Progenitor cell of endocrine pancreas (in vitro differentiated cells): ENCODE data around the gene SKIC8. TPM values are rescaled to one million over a fixed set of nuclear protein-coding genes. Genes with fewer than 3 reads are reported as not detected.

Experiments used
- DNase-seq: peaks from one replicate; pipeline ENCODE4 v3.0.0; 2021; ENCODE audit warnings: low spot score; ENCODE audit not compliant: unreplicated experiment
- H3K27ac Mint-ChIP-seq: 2 replicates; pipeline ENCODE4 v1.8.0; 2021; ENCODE audit warnings: mild to moderate bottlenecking, moderate library complexity, mixed read lengths
- H3K27me3 Mint-ChIP-seq: 2 replicates; pipeline ENCODE4 v1.8.0; 2021; ENCODE audit warnings: mixed read lengths
- H3K36me3 Mint-ChIP-seq: 2 replicates; pipeline ENCODE4 v1.8.0; 2022; ENCODE audit warnings: mixed read lengths; ENCODE audit not compliant: insufficient read depth
- H3K4me1 Mint-ChIP-seq: 2 replicates; pipeline ENCODE4 v1.8.0; 2021; ENCODE audit warnings: low read depth, mixed read lengths
- H3K4me3 Mint-ChIP-seq: 2 replicates; pipeline ENCODE4 v1.8.0; 2021; ENCODE audit warnings: low read depth, mild to moderate bottlenecking, moderate library complexity, mixed read lengths
- H3K9me3 Mint-ChIP-seq: 2 replicates; pipeline ENCODE4 v1.8.0; 2021; ENCODE audit warnings: low read depth, mixed read lengths
- total RNA-seq: library from RNA; stranded (reverse); gene quantifications from 2 replicates; pipeline ENCODE4 v1.2.1, GENCODE V29; 2021
- TF ChIP-seq, protein P1 (sequence below): fragments of 200-600 bp; sonication (generic); IDR thresholded peaks from one replicate; pipeline ENCODE4 v1.5.0; 2021; ENCODE audit warnings: antibody characterized with exemption, mild to moderate bottlenecking; ENCODE audit not compliant: unreplicated experiment

SKIC8 gene
- total RNA-seq, 1 donor from 2014 or later, result 46.1 TPM

GRCh38 chr15:78335985-78336384 lies 36.6 kb upstream of the SKIC8 start:
- no peaks in the 10 kb centered on the region for H3K36me3 Mint-ChIP-seq
- no peak overlapping the region for H3K4me3 Mint-ChIP-seq
- TF ChIP-seq, protein P1, sequence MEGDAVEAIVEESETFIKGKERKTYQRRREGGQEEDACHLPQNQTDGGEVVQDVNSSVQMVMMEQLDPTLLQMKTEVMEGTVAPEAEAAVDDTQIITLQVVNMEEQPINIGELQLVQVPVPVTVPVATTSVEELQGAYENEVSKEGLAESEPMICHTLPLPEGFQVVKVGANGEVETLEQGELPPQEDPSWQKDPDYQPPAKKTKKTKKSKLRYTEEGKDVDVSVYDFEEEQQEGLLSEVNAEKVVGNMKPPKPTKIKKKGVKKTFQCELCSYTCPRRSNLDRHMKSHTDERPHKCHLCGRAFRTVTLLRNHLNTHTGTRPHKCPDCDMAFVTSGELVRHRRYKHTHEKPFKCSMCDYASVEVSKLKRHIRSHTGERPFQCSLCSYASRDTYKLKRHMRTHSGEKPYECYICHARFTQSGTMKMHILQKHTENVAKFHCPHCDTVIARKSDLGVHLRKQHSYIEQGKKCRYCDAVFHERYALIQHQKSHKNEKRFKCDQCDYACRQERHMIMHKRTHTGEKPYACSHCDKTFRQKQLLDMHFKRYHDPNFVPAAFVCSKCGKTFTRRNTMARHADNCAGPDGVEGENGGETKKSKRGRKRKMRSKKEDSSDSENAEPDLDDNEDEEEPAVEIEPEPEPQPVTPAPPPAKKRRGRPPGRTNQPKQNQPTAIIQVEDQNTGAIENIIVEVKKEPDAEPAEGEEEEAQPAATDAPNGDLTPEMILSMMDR, result no peak
- peaks cover 49% of the 10 kb centered on the region for H3K27me3 Mint-ChIP-seq
- H3K4me1 Mint-ChIP-seq, result no peaks in the 10 kb centered on the region
- DNase-seq, result no peak
- no peaks in the 10 kb centered on the region for H3K9me3 Mint-ChIP-seq
- H3K27ac Mint-ChIP-seq, result no peak overlapping the region

DNA sequence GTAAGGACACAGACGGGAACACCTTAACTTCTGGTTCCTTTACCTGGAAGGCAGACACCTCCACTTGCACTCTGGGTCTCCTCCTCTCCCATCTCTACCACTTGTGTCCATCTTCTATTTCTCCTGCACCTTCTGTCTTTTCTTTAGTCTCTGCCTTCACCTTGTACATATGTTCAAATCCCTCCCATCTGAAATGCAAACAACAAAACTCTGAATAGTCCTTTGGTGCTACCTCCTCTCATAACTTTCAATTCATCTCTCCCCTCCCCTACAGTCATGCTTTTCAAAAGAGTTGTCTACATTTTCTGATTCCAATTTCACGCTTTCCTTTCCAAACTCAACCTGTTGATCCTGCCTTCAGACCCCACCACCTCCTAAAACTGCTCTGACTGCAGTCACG lies 35.4 kb upstream of the SKIC8 start:
- Mint-ChIP-seq H3K4me1 (no peaks in the 10 kb centered on the region), H3K4me3 (no peak overlapping the region), H3K27me3 (peaks cover 38% of the 10 kb centered on the region), H3K36me3 (no peaks in the 10 kb centered on the region), H3K27ac (no peak overlapping the region), H3K9me3 (no peaks in the 10 kb centered on the region)
- TF ChIP-seq, protein P1, result no peak
- DNase-seq, result no peak

- Mint-ChIP-seq H3K9me3 (no peaks in the 10 kb centered on the region), H3K36me3 (no peaks in the 10 kb centered on the region), H3K27ac (no peak overlapping the region), H3K27me3 (peaks cover 39% of the 10 kb centered on the region), H3K4me3 (no peak overlapping the region), H3K4me1 (peaks cover 4% of the 10 kb centered on the region)
- TF ChIP-seq, protein P1, result no peak
- no peak for DNase-seq
Observed at GRCh38 chr15:78329625-78330024, 30.2 kb upstream of the SKIC8 start.

- Mint-ChIP-seq H3K27ac (no peak overlapping the region), H3K9me3 (no peaks in the 10 kb centered on the region), H3K36me3 (no peaks in the 10 kb centered on the region), H3K27me3 (peaks cover 44% of the 10 kb centered on the region), H3K4me1 (peaks cover 10% of the 10 kb centered on the region), H3K4me3 (no peak overlapping the region)
- TF ChIP-seq, protein P1, result no peak
- no peak for DNase-seq
Observed at GRCh38 chr15:78327466-78327865, 28.1 kb upstream of the SKIC8 start.

DNA sequence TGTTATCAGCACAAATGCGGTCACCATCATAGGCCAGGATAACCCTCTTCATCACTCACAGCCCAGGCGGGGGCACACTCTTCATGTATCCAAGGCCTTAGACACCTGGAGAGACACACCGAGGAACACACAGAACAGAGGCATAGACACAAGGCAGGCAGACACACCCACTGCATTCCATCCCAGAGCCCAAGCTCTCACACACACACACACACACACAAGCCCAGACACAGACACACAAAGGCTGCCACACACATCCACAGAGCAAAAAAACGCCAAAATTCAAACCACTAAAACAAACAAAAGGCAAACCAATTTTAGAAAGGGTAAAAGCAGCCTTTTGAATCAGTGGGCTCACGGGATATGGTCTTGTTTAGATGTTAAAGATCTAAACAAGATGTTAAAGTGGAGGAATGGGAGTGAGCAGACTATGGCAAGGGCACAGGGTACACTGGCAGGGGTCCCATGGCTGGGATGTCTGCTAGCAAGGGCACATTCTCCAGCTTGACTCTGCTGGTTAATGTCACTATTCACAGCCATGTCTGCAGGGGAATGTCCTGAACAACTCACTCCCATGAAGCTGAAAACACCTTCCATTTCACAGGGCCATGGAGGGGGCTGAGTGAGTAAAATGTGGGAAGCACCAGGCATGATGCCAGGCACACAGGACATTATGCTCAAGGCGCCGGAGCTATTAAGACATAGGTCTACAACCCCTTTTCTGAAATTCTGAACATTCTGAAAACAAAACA lies 25.9 kb upstream of the SKIC8 start:
- no peak overlapping the region for H3K4me3 Mint-ChIP-seq
- H3K27ac Mint-ChIP-seq, result no peak overlapping the region
- TF ChIP-seq, protein P1, result no peak
- H3K4me1 Mint-ChIP-seq, result peaks cover 17% of the 10 kb centered on the region
- no peaks in the 10 kb centered on the region for H3K36me3 Mint-ChIP-seq
- H3K9me3 Mint-ChIP-seq, result no peaks in the 10 kb centered on the region
- peaks cover 47% of the 10 kb centered on the region for H3K27me3 Mint-ChIP-seq
- DNase-seq, result no peak
